ENCODE data around the gene HFM1. TPM values are rescaled to one million over a fixed set of nuclear protein-coding genes. Genes with fewer than 3 reads are reported as not detected.
"Not testable (repeated sequence)": the region's sequence is repeated elsewhere in the genome, so short reads cannot be mapped to it uniquely, and the experiment has no call there.

Gene HFM1
- total and polyA plus RNA-seq, 4 donors = 1.2 to 3.0 TPM; not detected in 2

DNA sequence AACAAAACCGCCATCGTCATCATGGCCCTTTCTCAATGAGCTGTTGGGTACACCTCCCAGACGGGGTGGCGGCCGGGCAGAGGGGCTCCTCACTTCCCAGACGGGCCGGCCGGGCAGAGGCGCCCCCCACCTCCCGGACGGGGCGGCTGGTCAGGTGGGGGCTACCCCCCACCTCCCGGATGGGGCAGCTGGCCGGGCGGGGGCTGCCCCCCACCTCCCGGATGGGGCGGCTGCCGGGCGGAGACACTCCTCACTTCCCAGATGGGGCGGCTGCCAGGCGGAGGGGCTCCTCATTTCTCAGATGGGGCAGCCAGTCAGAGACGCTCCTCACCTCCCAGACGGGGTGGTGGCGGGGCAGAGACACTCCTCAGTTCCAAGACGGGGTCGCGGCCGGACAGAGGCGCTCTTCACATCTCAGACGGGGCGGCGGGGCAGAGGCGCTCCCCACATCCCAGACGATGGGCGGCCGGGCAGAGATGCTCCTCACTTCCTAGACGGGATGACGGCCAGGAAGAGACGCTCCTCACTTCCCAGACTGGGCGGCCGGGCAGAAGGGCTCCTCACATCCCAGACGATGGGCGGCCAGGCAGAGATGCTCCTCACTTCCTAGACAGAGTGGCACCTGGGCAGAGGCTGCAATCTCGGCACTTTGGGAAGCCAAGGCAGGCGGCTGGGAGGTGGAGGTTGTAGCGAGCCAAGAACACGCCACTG is 115.6 kb downstream of the HFM1 start:
- H3K36me3 ChIP-seq (ENCODE audit: control insufficient read depth in 1 of 2, insufficient read depth in 2 of 2, low read length in 1 of 2); ATAC-seq (ENCODE audit: low FRiP score); H3K4me1 ChIP-seq (ENCODE audit: control insufficient read depth in 1 of 2, insufficient read depth in 2 of 2, low read length in 2 of 2); H3K27ac ChIP-seq (ENCODE audit: low read depth in 1 of 2, low read length in 2 of 2); H3K9me3 ChIP-seq (ENCODE audit: control insufficient read depth, low read length); DNase-seq; H3K27me3 ChIP-seq (ENCODE audit: control insufficient read depth in 1 of 2, insufficient read depth in 2 of 2, low read length in 1 of 2); H3K4me3 ChIP-seq (ENCODE audit: low read length in 2 of 2): not testable (repeated sequence)
- intact Hi-C loops (cut with DNase I) = loop anchor here in 1 of 2 donors (10.0 kb wide), 1 partner anchor 116 kb away; the partner anchor contains the start of gene HFM1
- 94 to 96% methylated on average over 32 to 44 of the region's 47 CpGs for WGBS, 2 donors

DNA sequence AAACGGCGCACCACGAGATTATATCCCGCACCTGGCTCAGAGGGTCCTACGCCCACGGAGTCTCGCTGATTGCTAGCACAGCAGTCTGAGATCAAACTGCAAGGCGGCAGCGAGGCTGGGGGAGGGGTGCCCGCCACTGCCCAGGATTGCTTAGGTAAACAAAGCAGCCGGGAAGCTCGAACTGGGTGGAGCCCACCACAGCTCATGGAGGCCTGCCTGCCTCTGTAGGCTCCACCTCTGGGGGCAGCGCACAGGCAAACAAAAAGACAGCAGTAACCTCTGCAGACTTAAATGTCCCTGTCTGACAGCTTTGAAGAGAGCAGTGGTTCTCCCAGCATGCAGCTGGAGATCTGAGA is 117.7 kb downstream of the HFM1 start:
- intact Hi-C loops (cut with DNase I) = loop anchor here in 1 of 2 donors (10.0 kb wide), 1 partner anchor 118 kb away; the partner anchor contains the start of gene HFM1
- not testable (repeated sequence) for H3K4me3 ChIP-seq (ENCODE audit: low read length in 2 of 2); DNase-seq; H3K27ac ChIP-seq (ENCODE audit: low read depth in 1 of 2, low read length in 2 of 2); H3K36me3 ChIP-seq (ENCODE audit: control insufficient read depth in 1 of 2, insufficient read depth in 2 of 2, low read length in 1 of 2); H3K9me3 ChIP-seq (ENCODE audit: control insufficient read depth, low read length); H3K27me3 ChIP-seq (ENCODE audit: control insufficient read depth in 1 of 2, insufficient read depth in 2 of 2, low read length in 1 of 2); H3K4me1 ChIP-seq (ENCODE audit: control insufficient read depth in 1 of 2, insufficient read depth in 2 of 2, low read length in 2 of 2); ATAC-seq (ENCODE audit: low FRiP score)
- 50 to 51% methylated on average over 4 to 8 of the region's 13 CpGs for WGBS, 2 donors

DNA sequence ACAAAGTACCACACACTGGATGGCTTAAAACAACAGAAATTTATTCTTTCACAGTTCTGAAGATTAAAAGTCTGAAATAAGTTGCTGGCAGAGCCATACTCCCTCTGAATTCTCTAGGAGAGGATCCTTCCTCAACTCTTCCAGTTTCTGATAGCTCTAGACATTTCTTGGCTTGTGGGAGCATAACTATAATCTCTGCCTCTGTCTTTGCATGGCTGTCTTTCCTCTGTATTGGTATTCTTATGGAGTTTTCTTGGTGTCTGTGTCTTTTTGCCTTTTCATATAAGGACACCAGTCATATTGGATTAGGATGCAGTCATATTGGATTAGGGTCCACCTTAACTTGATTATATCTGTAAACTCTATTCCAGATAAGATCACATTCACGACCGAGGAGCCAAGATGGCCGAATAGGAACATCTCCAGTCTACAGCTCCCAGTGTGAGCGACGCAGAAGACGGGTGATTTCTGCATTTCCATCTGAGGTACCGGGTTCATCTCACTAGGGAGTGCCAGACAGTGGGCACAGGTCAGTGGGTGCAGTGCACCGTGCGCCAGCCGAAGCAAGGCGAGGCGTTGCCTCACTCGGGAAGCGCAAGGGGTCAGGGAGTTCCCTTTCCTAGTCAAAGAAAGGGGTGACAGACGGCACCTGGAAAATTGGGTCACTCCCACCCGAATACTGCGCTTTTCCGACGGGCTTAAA is 118.2 kb downstream of the HFM1 start:
- H3K27ac ChIP-seq (ENCODE audit: low read depth in 1 of 2, low read length in 2 of 2); H3K9me3 ChIP-seq (ENCODE audit: control insufficient read depth, low read length); H3K4me3 ChIP-seq (ENCODE audit: low read length in 2 of 2); ATAC-seq (ENCODE audit: low FRiP score); H3K4me1 ChIP-seq (ENCODE audit: control insufficient read depth in 1 of 2, insufficient read depth in 2 of 2, low read length in 2 of 2); H3K27me3 ChIP-seq (ENCODE audit: control insufficient read depth in 1 of 2, insufficient read depth in 2 of 2, low read length in 1 of 2); H3K36me3 ChIP-seq (ENCODE audit: control insufficient read depth in 1 of 2, insufficient read depth in 2 of 2, low read length in 1 of 2); DNase-seq: not testable (repeated sequence)
- WGBS, 2 donors = 94 to 95% methylated on average over 15 of the region's 19 CpGs
- intact Hi-C loops (cut with DNase I) = loop anchor here in 1 of 2 donors (10.0 kb wide), 1 partner anchor 118 kb away; the partner anchor contains the start of gene HFM1

DNA sequence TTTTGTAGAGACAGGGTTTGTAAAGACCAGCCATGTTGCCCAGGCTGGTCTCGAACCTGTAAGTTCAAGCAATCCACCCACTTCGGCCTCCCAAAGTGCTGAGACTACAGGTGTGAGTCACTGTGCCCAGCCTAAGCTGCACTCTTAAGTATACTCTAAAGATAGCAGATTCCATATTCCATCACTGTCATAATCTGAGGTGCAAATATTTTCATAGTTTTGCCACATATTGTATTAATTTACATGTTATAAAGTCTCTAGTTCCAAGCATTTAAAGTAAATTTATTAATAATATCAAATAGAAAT is 121.3 kb downstream of the HFM1 start:
- WGBS, 2 donors = 96% methylated on average over 2 of the region's 2 CpGs
- no peak overlapping the region for H3K4me3 ChIP-seq (ENCODE audit: low read length in 2 of 2)
- H3K9me3 ChIP-seq (ENCODE audit: control insufficient read depth, low read length) = no peaks in the 10 kb centered on the region
- H3K27me3 ChIP-seq (ENCODE audit: control insufficient read depth in 1 of 2, insufficient read depth in 2 of 2, low read length in 1 of 2) = no peaks in the 10 kb centered on the region
- DNase-seq = no peak
- H3K36me3 ChIP-seq (ENCODE audit: control insufficient read depth in 1 of 2, insufficient read depth in 2 of 2, low read length in 1 of 2) = no peaks in the 10 kb centered on the region
- ATAC-seq (ENCODE audit: low FRiP score) = no peak
- H3K27ac ChIP-seq (ENCODE audit: low read depth in 1 of 2, low read length in 2 of 2) = no peak overlapping the region
- H3K4me1 ChIP-seq (ENCODE audit: control insufficient read depth in 1 of 2, insufficient read depth in 2 of 2, low read length in 2 of 2) = peaks cover 0 to 2% of the 10 kb centered on the region in 2 donors
- intact Hi-C loops (cut with DNase I) = loop anchor here (5.0 to 10.0 kb wide), 3 partner anchors 121 to 644 kb away; partner anchors contain the start of genes CDC7 (in 1 of the 2) and HFM1 (in 1 of the 2)

DNA sequence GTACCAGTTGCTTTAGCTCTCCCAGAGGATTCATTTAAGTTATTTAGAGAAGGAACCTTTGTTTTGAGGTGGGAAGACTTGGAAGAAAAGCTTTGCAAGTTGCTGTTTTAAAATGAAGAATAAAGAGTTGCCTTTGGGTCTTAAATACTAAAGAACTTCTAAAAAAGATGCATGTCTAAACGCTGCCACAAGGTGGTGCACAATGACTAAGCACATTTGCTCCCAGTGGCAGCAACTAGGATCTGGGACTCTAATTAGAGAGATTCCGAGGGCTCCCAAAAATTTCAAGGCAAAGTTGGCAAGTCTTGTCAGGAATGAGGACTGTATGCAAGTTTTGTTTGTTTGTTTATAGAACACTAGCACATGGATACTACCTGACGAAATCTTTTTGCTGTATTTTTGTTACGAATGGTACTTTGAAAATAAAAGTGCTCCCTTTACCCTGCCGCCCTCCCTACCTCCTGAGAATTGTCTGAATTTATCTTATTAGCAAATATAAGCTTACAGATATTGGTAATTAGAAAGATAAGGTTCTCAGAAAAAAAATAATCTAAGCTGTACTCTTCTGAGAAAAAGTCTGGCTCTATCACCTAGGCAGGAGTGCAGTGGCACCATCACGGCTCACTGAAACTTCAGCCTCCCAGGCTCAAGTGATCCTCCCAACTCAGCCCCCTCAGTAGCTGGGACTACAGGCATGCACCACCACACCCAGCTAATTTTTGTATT is 121.8 kb downstream of the HFM1 start:
- ATAC-seq (ENCODE audit: low FRiP score) (peak; percentile 86), DNase-seq (no peak)
- Histone ChIP-seq H3K27ac (ENCODE audit: low read depth in 1 of 2, low read length in 2 of 2) (no peak overlapping the region), H3K4me3 (ENCODE audit: low read length in 2 of 2) (no peak overlapping the region), H3K4me1 (ENCODE audit: control insufficient read depth in 1 of 2, insufficient read depth in 2 of 2, low read length in 2 of 2) (peaks cover 0 to 2% of the 10 kb centered on the region in 2 donors), H3K9me3 (ENCODE audit: control insufficient read depth, low read length) (no peaks in the 10 kb centered on the region), H3K36me3 (ENCODE audit: control insufficient read depth in 1 of 2, insufficient read depth in 2 of 2, low read length in 1 of 2) (no peaks in the 10 kb centered on the region), H3K27me3 (ENCODE audit: control insufficient read depth in 1 of 2, insufficient read depth in 2 of 2, low read length in 1 of 2) (no peaks in the 10 kb centered on the region)
- WGBS, 2 donors = 32 to 36% methylated on average over 6 of the region's 6 CpGs
- intact Hi-C loops (cut with DNase I) = loop anchor here (5.0 to 10.0 kb wide), 3 partner anchors 122 to 644 kb away; partner anchors contain the start of genes CDC7 (in 1 of the 2) and HFM1 (in 1 of the 2)

DNA sequence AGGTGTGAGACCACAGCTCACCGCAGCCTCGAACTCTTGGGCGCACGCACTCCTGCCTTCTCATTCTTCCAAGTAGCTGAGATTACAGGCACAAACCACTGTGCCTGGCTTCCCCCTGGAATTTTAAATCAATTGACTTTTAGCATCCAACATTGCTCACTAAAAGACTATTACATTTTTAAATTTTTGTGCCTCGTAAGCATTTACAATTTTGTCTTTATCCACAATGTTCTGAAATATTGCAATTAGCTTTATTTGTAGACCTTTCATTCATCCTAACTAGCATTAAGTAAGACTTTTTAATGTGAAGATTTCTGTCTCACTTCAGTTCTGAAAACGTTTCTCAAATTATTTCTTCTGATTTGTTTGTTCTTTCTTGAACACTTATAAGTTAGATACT is 122.9 kb downstream of the HFM1 start:
- no peak overlapping the region for H3K4me3 ChIP-seq (ENCODE audit: low read length in 2 of 2)
- ATAC-seq (ENCODE audit: low FRiP score) (no peak), DNase-seq (no peak)
- WGBS, 2 donors = 68 to 72% methylated on average over 6 of the region's 6 CpGs
- H3K36me3 ChIP-seq (ENCODE audit: control insufficient read depth in 1 of 2, insufficient read depth in 2 of 2, low read length in 1 of 2) = no peaks in the 10 kb centered on the region
- intact Hi-C loops (cut with DNase I) = loop anchor here (5.0 to 10.0 kb wide), 3 partner anchors 123 to 646 kb away; partner anchors contain the start of genes CDC7 (in 1 of the 2) and HFM1 (in 1 of the 2)
- no peaks in the 10 kb centered on the region for H3K9me3 ChIP-seq (ENCODE audit: control insufficient read depth, low read length)
- no peaks in the 10 kb centered on the region for H3K27me3 ChIP-seq (ENCODE audit: control insufficient read depth in 1 of 2, insufficient read depth in 2 of 2, low read length in 1 of 2)
- peaks cover 0 to 2% of the 10 kb centered on the region in 2 donors for H3K4me1 ChIP-seq (ENCODE audit: control insufficient read depth in 1 of 2, insufficient read depth in 2 of 2, low read length in 2 of 2)
- no peak overlapping the region for H3K27ac ChIP-seq (ENCODE audit: low read depth in 1 of 2, low read length in 2 of 2)

DNA sequence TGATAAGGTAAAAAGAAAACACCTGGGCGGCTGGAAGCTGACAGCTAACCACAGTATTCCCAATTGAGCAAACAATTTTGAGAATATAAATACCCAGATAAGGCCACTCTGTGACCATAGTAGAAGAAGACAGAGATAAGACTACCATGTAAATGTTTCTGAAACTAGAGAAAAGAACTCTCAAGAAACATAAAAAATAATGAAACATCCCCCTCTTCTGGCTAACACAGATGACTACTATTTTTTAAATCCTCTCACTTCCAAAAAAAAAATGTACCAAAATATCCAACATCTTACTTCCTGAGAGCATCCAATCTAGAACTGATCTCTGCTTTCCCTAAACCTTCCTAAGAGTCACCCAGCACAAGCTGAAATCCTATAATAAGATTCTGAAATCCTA is 125.9 kb downstream of the HFM1 start:
- ATAC-seq (ENCODE audit: low FRiP score) = no peak
- no peak for DNase-seq
- Histone ChIP-seq H3K36me3 (ENCODE audit: control insufficient read depth in 1 of 2, insufficient read depth in 2 of 2, low read length in 1 of 2) (no peaks in the 10 kb centered on the region), H3K9me3 (ENCODE audit: control insufficient read depth, low read length) (no peaks in the 10 kb centered on the region), H3K4me3 (ENCODE audit: low read length in 2 of 2) (no peak overlapping the region), H3K27ac (ENCODE audit: low read depth in 1 of 2, low read length in 2 of 2) (no peak overlapping the region), H3K27me3 (ENCODE audit: control insufficient read depth in 1 of 2, insufficient read depth in 2 of 2, low read length in 1 of 2) (no peaks in the 10 kb centered on the region), H3K4me1 (ENCODE audit: control insufficient read depth in 1 of 2, insufficient read depth in 2 of 2, low read length in 2 of 2) (no peaks in the 10 kb centered on the region)
- 48 to 50% methylated on average over 1 of the region's 1 CpG for WGBS, 2 donors
- intact Hi-C loops (cut with DNase I) = no loop called here

DNA sequence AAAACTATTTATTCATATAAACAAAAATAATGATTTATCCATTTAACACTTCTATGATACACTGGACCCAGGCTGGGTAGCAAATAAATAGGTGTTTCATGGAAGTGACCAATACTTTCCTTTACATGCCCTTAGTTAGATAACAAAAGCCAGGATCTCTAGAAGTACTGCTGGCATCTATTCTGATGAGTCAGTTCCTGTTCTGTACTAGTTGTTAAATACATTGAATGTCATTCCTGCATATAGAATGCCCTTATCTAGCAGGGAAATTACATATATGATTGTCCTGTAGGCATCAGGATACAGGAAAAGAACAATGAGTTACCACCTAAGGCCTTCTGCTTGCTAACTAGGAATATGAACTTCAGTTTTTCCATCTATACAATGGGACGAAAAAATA is 130.8 kb downstream of the HFM1 start:
- Histone ChIP-seq H3K9me3 (ENCODE audit: control insufficient read depth, low read length) (no peaks in the 10 kb centered on the region), H3K4me1 (ENCODE audit: control insufficient read depth in 1 of 2, insufficient read depth in 2 of 2, low read length in 2 of 2) (no peaks in the 10 kb centered on the region), H3K27ac (ENCODE audit: low read depth in 1 of 2, low read length in 2 of 2) (no peak overlapping the region), H3K27me3 (ENCODE audit: control insufficient read depth in 1 of 2, insufficient read depth in 2 of 2, low read length in 1 of 2) (no peaks in the 10 kb centered on the region), H3K4me3 (ENCODE audit: low read length in 2 of 2) (no peak overlapping the region), H3K36me3 (ENCODE audit: control insufficient read depth in 1 of 2, insufficient read depth in 2 of 2, low read length in 1 of 2) (no peaks in the 10 kb centered on the region)
- intact Hi-C loops (cut with DNase I) = no loop called here
- WGBS, 2 donors = 84 to 91% methylated on average over 1 of the region's 1 CpG
- no peak for DNase-seq
- no peak for ATAC-seq (ENCODE audit: low FRiP score)
